Muscle layer of duodenum (tissue), 2 donors: Measurements from ENCODE around the gene ME3.

Experiments used
- H3K27ac ChIP-seq: one replicate; pipeline ENCODE4 v1.7.0; 2013; ENCODE audit warnings: mild to moderate bottlenecking, low read length
- H3K27me3 ChIP-seq: one replicate; pipeline ENCODE4 v1.7.0; 2013; ENCODE audit warnings: low read depth, mild to moderate bottlenecking, control low read depth, low read length
- H3K36me3 ChIP-seq, 2 donors: one replicate each; pipeline ENCODE4 v1.7.0; 2013; ENCODE audit warnings: low read length in 2 of 2, control low read depth in 1 of 2, mild to moderate bottlenecking in 1 of 2; ENCODE audit not compliant: insufficient read depth in 2 of 2, control insufficient read depth in 1 of 2
- H3K4me1 ChIP-seq, 2 donors: one replicate each; pipeline ENCODE4 v1.7.0; 2013; ENCODE audit warnings: low read length in 2 of 2, mild to moderate bottlenecking in 2 of 2, control low read depth in 1 of 2, moderate library complexity in 1 of 2; ENCODE audit not compliant: insufficient read depth in 2 of 2, control insufficient read depth in 1 of 2
- H3K4me3 ChIP-seq, 2 donors: one replicate each; pipeline ENCODE4 v1.7.0; 2013; ENCODE audit warnings: low read length in 2 of 2, low read depth in 1 of 2, mild to moderate bottlenecking in 1 of 2
- H3K9me3 ChIP-seq, 2 donors: one replicate each; pipeline ENCODE4 v1.7.0; 2013; ENCODE audit warnings: low read length in 2 of 2, control low read depth in 1 of 2, mild to moderate bottlenecking in 1 of 2; ENCODE audit not compliant: control insufficient read depth in 1 of 2
- donor health status: healthy.

The ME3 gene

DNA sequence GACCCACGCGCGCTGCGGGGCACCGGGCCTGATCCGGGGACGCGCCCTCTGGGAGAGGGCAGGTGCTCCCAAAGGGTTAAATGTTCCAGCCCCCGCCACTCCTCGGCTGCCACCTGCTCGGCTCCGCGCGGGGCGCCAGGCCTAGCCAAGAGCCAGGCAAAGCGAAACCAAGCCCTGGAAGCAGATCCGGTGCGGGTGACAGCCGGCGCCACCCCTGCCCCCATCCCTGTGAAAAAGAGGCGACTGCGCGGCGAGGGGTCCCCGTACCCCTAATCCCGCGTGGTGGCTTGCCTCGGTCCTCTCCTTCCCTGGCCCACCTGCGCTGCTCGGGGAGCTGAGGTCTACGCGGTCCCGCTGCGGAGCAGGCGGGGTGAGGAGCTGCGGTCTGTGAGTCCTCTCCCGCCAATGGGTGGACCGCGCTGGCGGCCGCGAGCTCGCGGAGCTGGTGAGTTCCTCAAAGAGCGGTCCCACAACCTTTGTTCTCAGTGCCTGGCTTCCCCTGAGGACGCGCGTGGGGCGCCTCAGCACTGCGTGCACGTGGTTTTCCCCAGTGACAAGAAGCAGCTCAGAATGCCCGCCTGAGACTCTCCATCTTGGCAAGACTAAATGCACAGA lies at the start of gene ME3:
ME3 (minus strand) TSS at position 610 of the 615 bp plus-strand sequence.
- no peaks in the 10 kb centered on the region for H3K27me3 ChIP-seq
- H3K36me3 ChIP-seq = peaks cover 0 to 4% of the 10 kb centered on the region in 2 donors
- H3K4me3 ChIP-seq = peak within 1 kb of the TSS; percentile 72 to 74
- peaks cover 0 to 31% of the 10 kb centered on the region in 2 donors for H3K4me1 ChIP-seq
- peak within 1 kb of the TSS; percentile 86 for H3K27ac ChIP-seq
- no peaks in the 10 kb centered on the region for H3K9me3 ChIP-seq

DNA sequence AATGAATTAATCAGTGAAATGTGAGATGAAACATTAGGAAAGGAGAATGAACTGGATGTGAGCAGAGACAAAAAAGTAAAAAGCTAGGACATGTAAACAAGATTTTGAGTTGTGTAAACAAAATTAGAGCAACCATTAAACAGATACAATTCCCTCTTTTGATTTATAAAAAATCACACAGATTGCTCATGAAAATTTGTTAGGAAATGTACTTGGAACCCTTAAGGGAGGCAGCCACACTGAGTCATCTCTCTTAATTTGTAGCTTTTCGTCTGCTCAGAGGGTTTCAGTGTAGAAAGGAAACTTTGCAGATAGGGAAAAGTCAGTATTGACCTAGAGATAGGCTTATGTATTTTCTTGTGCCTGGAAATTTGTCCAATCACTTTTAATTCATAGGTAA lies 49.6 kb upstream of the ME3 start:
- H3K36me3 ChIP-seq = no peaks in the 10 kb centered on the region
- H3K27me3 ChIP-seq = no peaks in the 10 kb centered on the region
- H3K27ac ChIP-seq = no peak overlapping the region
- no peaks in the 10 kb centered on the region for H3K4me1 ChIP-seq
- no peaks in the 10 kb centered on the region for H3K9me3 ChIP-seq
- no peak overlapping the region for H3K4me3 ChIP-seq

DNA sequence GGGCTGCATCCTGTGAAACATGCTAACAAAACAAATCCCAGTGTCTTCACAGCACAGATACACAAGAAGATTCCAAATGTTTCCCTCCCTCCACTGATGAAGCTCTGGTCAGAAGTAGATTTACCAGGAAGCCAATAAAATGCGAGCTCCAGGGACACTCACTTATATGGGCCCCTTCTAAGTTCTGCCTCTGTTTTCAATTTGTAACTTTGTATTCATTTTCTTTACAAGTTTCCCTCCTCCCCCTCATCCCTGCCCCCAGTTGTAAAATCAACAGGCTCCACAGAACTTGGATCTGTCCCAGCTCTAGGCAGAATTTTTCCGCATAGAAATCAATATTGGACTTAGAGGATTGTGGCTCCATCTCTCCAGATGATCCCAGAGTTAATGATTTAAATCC lies 48.1 kb upstream of the ME3 start:
- H3K27ac ChIP-seq = no peak overlapping the region

DNA sequence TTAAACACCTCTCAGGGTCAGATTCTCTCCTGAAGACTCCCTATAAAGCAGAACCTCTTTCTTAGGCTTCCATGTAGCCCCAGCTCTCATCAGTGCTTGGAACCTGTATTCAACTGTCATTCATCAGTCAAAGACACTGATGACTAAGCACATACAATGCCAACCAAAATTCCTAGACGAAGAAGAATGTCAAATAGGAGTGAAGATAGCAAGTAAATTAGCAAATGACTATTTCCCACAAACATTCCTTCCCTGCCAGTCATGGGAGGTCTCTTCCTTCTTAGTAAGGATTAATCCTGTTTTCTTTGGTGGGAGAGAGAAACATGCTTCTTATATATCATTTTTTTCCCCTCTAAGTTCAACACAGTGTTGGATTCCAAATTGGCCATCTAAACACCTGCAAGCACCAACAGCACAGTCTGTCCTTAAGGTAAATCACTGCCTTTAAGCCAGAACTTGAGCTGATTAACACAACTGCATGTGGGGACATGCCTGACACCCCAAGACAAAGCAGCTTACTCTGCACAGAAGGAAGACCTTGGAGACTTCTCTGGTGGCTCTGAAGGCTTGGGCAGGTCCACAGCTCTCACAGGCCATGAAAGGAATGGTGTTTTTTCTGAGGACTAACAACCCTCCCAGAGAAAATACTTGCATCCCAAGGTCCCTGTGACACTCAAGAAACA lies 47.5 kb upstream of the ME3 start:
- no peaks in the 10 kb centered on the region for H3K36me3 ChIP-seq
- H3K27me3 ChIP-seq = no peaks in the 10 kb centered on the region
- H3K4me3 ChIP-seq = no peak overlapping the region
- no peaks in the 10 kb centered on the region for H3K9me3 ChIP-seq
- no peaks in the 10 kb centered on the region for H3K4me1 ChIP-seq
- H3K27ac ChIP-seq = no peak overlapping the region

More for the DNA sequence above, 48.1 kb upstream of the ME3 start:
- Histone ChIP-seq H3K27me3 (no peaks in the 10 kb centered on the region), H3K9me3 (no peaks in the 10 kb centered on the region), H3K4me3 (no peak overlapping the region), H3K4me1 (no peaks in the 10 kb centered on the region), H3K36me3 (no peaks in the 10 kb centered on the region)

DNA sequence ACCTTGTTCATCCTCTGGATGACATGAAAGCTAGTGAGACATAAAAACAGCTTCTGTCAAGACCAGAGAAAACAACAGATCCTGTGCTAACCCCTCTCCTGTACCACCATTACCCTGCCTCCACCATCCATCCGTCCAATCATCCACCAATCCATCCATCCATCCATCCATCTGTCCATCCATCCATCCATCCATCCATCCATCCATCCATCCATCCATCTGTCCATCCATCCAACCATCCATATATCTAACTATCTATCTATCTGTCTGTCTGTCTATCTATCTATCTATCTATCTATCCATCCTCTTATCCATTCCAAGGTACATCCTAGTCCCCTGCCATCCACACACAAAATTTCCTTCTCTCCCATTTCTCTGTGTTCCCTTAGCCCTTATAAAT lies 46.6 kb upstream of the ME3 start:
- no peak overlapping the region for H3K4me3 ChIP-seq
- H3K36me3 ChIP-seq = no peaks in the 10 kb centered on the region
- no peak overlapping the region for H3K27ac ChIP-seq
- no peaks in the 10 kb centered on the region for H3K27me3 ChIP-seq
- no peaks in the 10 kb centered on the region for H3K9me3 ChIP-seq
- no peaks in the 10 kb centered on the region for H3K4me1 ChIP-seq

DNA sequence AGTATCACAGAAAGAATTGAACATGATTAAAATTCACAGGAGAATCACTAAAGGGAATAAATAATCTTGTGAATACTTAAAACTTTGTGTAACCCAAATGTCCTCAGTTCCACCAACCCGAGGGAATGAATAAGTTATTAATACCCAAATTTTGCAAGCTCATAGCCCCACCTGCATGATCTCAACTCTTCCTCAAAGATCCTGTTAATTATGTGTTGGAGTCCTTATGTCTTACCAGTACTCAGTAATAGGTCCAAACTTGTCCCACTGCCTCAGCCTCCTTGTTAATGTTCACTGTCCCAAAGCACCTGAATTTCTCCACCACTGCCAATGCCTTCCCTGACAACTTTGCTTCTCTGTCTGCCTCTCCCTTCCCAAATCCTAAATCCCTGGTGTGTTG lies 46.1 kb upstream of the ME3 start:
- H3K9me3 ChIP-seq = no peaks in the 10 kb centered on the region
- H3K27ac ChIP-seq = no peak overlapping the region
- no peaks in the 10 kb centered on the region for H3K36me3 ChIP-seq
- no peak overlapping the region for H3K4me3 ChIP-seq
- H3K27me3 ChIP-seq = no peaks in the 10 kb centered on the region
- no peaks in the 10 kb centered on the region for H3K4me1 ChIP-seq

DNA sequence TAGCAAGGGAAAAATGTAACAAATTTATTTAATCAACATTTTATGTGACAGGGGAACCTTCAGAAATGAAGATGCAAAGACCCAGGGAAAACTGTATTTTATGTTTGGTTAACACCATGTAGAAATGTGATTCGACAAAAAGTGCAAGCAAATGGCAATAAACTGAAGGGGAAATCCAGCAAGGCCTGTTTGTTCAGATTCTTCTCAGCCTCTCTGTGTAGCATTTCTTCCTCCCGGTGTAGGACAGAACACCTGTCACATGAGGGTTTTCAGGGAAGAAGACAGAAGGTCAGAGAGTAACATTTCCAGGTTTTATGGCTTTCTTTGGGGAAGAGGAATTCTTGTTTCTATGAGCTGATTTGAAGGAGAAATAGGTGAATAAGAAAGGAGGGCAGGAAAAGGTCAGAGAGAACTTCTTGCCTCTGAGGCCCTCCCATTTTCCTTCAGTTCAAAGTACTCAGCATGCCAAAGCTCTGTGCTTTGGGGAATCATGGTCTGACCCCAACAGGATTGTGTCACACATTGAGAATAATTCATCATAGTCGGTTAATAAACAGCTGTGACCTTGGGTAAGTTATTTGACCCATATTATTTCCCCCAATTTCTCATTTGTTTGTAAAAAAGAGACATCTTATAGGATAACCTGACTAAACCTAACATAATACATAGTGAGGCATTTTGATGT lies 45.5 kb upstream of the ME3 start:
- Histone ChIP-seq H3K4me1 (no peaks in the 10 kb centered on the region), H3K4me3 (no peak overlapping the region), H3K9me3 (no peaks in the 10 kb centered on the region), H3K27me3 (no peaks in the 10 kb centered on the region), H3K36me3 (no peaks in the 10 kb centered on the region), H3K27ac (no peak overlapping the region)

DNA sequence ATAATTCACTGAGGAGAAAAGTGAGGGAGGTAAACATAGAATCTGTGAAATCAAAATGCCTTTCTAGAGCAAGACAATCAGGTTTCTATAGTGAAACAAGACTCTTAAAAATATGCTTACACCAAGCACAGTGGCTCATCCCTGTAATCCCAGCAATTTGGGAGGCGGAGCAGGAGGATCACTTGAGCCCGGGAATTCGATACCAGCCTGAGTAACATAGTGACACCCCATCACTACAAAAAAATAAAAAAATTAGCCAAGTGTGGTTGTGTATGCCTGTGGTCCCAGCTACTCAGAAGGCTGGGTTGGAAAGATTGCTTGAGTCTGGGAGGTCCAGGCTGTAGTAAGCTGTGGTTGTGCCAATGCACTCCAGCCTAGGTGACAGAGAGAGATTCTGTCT lies 43.2 kb upstream of the ME3 start:
- Histone ChIP-seq H3K27me3 (no peaks in the 10 kb centered on the region), H3K9me3 (no peaks in the 10 kb centered on the region), H3K27ac (no peak overlapping the region), H3K4me3 (no peak overlapping the region), H3K4me1 (no peaks in the 10 kb centered on the region), H3K36me3 (no peaks in the 10 kb centered on the region)

DNA sequence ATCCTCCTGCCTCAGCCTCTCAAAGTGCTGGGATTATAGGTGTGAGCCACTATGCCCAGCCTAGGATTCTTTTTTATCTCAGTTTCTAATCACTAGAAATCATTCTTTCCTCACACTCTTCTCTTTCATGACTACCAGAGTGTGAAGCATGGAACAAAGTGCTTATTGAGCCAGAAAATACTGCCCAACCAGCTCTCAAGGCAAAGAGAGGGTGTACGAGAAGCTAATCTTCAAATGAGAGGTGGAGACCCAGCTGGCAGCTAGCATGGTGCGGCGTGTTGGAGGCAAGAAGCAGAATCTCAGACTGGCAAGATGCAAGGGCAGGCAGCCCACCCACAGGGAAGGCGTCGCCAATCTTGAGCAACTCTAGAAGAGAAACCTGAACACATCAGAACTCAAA lies 41.1 kb upstream of the ME3 start:
- Histone ChIP-seq H3K9me3 (no peaks in the 10 kb centered on the region), H3K36me3 (no peaks in the 10 kb centered on the region), H3K4me3 (no peak overlapping the region), H3K4me1 (no peaks in the 10 kb centered on the region), H3K27me3 (no peaks in the 10 kb centered on the region), H3K27ac (no peak overlapping the region)

DNA sequence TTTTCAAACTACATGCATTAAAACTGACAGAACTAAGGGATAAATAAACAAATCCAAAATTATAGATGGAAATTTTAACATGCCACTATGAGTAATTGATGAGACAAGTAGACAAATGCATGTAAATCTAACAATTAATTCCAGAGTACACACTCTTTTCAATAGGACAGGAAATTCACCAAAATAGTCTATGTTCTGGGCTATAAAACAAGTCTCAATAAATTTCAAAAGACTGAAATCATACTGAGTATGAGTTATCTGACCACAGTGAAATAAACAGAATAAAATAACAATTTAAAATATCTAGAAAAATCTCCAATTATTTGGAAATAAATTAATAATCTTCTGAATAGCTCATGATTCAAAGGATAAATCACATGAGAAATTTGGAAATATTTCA lies 38.5 kb upstream of the ME3 start:
- Histone ChIP-seq H3K4me3 (no peak overlapping the region), H3K27me3 (no peaks in the 10 kb centered on the region), H3K27ac (no peak overlapping the region), H3K4me1 (peaks cover 0 to 6% of the 10 kb centered on the region in 2 donors), H3K9me3 (no peaks in the 10 kb centered on the region), H3K36me3 (no peaks in the 10 kb centered on the region)

DNA sequence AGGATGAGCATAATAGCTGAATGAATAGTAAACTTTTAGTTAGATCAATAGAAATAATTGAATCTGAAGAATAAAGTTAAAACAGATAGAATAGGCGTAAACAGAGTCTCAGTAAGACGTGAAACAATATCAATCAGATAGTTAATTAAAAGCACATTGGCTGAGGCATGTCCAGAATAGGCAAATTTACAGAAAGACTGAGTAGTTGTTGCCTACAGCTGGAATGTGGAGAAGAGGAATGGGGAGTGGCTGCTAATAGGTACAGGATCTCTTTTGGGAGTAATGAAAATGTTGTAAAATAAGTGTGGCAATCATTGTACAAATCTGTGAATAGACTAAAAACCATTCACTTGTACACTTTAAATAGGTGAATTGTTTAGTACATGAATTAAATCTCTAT lies 36.3 kb upstream of the ME3 start:
- Histone ChIP-seq H3K27ac (no peak overlapping the region), H3K9me3 (no peaks in the 10 kb centered on the region), H3K4me1 (peaks cover 0 to 14% of the 10 kb centered on the region in 2 donors), H3K4me3 (no peak overlapping the region), H3K27me3 (no peaks in the 10 kb centered on the region), H3K36me3 (no peaks in the 10 kb centered on the region)
